Thyroid gland (tissue), 4 donors: ENCODE results near the gene DCP2. TPM values are rescaled to one million over a fixed set of nuclear protein-coding genes. Genes with fewer than 3 reads are reported as not detected.

Experiments
- DNase-seq, 2 donors: peaks; one replicate each; pipeline ENCODE4 v3.0.0-alpha.2; 2019
- H3K27ac ChIP-seq, 3 donors: fragments of 200-600 bp; sonication (generic); 1 replicate in 2 of 3; 2 replicates in 1 of 3; pipeline ENCODE4 v1.5.1; 2016 to 2019; ENCODE audit warnings: mild to moderate bottlenecking in 1 of 3, moderate library complexity in 1 of 3
- H3K27me3 ChIP-seq: fragments of 200-600 bp; sonication (generic); one replicate; pipeline ENCODE4 v1.5.1; 2019
- H3K36me3 ChIP-seq, 2 donors: fragments of 200-600 bp; sonication (generic); one replicate each; pipeline ENCODE4 v1.5.1; 2016 to 2019
- H3K4me1 ChIP-seq, 2 donors: fragments of 200-600 bp; sonication (generic); one replicate each; pipeline ENCODE4 v1.5.1; 2017 to 2019
- H3K4me3 ChIP-seq, 3 donors: fragments of 200-600 bp; sonication (generic); replicated peaks in 1 of 3; 1 replicate in 2 of 3; 2 replicates in 1 of 3; pipeline ENCODE4 v1.5.1; 2016; ENCODE audit warnings: mild to moderate bottlenecking in 1 of 3
- H3K9me3 ChIP-seq: fragments of 200-600 bp; sonication (generic); one replicate; pipeline ENCODE4 v1.5.1; 2017
- CTCF ChIP-seq, 6 experiments: fragments of 200-600 bp in 3 of 6; fragments of 450-650 bp in 3 of 6; sonication (generic) in 3 of 6; IDR thresholded peaks; one replicate each; pipeline ENCODE4 v1.5.1; 2016 to 2019; ENCODE audit warnings: antibody characterized with exemption in 6 of 6, mild to moderate bottlenecking in 2 of 6, inconsistent platforms in 1 of 6, moderate library complexity in 1 of 6
- POLR2A ChIP-seq, 2 donors: fragments of 450-650 bp; IDR thresholded peaks; one replicate each; pipeline ENCODE4 v1.6.1; 2017; ENCODE audit warnings: antibody characterized with exemption in 2 of 2, mild to moderate bottlenecking in 2 of 2, moderate library complexity in 1 of 2
- WGBS, 2 donors: methylation state at CpG; one replicate each; pipeline ENCODE4 v1.1.5; 2017; 5-methylcytosine and 5-hydroxymethylcytosine counted together
- intact Hi-C: fragments of 100-400 bp; cut with DNase I; formaldehyde crosslinking; loops from one replicate; pipeline ENCODE4 v1.15.1; 2023
- total RNA-seq, 4 donors: library from RNA; depleted of rRNA; stranded (reverse); fragments of >200 nt; gene quantifications; one replicate each; pipeline ENCODE4 v1.2.3, GENCODE V29; 2016

DCP2 gene
- total RNA-seq, 4 donors from 2014 or later, result 26.2 to 34.5 (median 27.5) TPM

DNA sequence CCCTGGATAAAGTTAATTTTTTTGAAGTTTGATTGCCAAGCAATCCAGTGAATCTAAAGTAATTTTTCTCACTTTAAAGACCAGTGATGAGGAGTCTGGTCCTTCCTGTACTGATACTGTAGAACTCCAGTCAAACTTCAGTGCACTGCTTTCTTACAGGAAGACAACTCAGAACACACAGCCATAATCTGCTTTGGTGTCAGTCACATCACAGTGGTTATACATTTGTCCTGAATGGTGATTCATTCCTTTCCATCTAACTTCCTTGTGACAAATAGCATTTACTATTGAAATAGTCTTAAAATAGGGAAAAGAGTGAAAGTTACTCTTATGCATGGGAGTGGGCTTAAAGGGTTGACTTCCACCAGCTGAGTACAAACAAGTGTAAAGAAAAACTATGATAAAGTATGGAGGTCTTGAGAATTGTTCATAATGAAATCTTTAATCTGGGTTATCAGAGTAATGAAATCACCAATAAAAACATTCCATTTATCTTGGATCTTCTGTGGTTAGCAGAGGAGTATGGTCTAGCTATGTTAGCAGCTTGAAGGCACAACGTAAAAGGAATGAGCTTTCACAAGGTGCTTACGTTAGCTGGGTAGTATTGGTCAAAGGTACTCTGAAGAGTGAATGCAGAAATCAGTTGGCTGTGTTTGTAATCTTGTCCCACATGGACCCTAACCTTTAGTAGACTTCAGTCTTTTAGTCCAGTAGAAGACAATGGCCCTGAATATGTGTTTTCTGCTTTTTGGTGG, 41.5 kb downstream of the DCP2 start:
- Histone ChIP-seq H3K36me3 (peaks cover 0 to 6% of the 10 kb centered on the region in 2 donors), H3K4me1 (no peaks in the 10 kb centered on the region), H3K9me3 (no peaks in the 10 kb centered on the region), H3K27ac (no peak overlapping the region), H3K27me3 (no peaks in the 10 kb centered on the region), H3K4me3 (no peak overlapping the region)
- TF ChIP-seq CTCF (IDR thresholded peaks at IDR 0.05) (no peak), POLR2A (IDR thresholded peaks at IDR 0.05) (no peak)
- intact Hi-C loops, result no loop called here
- DNase-seq, result no peak
- 92 to 93% methylated on average over 2 of the region's 2 CpGs for WGBS, 2 donors

DNA sequence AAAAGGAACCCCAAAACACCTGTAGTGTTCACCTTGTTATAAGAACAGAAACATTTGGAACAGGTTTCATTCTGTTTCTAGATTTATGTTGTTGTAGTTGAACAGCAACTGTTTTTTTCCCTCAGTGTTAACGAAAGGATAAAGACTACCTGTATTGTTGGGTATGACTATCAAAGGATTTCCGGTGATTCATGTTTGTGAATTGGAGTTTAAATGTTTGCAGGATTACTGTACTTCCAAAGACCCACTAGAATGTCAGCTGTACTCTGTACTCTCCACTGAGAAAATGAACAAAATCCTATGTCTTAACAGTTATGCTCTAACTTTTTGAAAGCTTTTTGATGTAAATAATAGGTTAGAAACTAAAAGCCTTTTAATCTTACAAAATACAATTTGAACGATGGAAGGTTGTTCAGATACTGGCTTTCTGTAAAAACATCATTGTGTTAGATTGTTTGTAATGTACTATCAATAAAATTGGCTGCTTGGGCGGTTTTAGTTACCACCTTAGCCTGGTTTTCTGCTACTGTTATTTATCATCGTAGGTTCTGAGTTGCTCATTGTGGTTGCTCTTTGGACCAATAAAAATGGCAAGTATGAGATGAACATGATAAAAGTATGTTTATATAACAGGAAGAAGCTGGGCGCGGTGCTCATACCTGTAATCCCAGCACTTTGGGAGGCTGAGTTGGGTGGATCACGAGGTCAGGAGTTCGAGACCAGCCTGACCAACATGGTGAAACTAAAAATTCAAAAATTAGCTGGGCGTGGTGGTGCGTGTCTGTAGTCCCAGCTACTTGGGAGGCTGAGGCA, 44.1 kb downstream of the DCP2 start:
- intact Hi-C loops, result no loop called here
- Histone ChIP-seq H3K4me1 (no peaks in the 10 kb centered on the region), H3K27ac (no peak overlapping the region), H3K27me3 (no peaks in the 10 kb centered on the region), H3K4me3 (no peak overlapping the region), H3K36me3 (no peaks in the 10 kb centered on the region), H3K9me3 (no peaks in the 10 kb centered on the region)
- no peak for DNase-seq
- TF ChIP-seq POLR2A (IDR thresholded peaks at IDR 0.05) (no peak), CTCF (IDR thresholded peaks at IDR 0.05) (no peak)
- WGBS, 2 donors, result 96 to 97% methylated on average over 11 of the region's 11 CpGs

GRCh38 chr5:113022661-113023060, 46.1 kb downstream of the DCP2 start:
- Histone ChIP-seq H3K27ac (no peak overlapping the region), H3K4me1 (no peaks in the 10 kb centered on the region), H3K27me3 (no peaks in the 10 kb centered on the region), H3K4me3 (no peak overlapping the region), H3K9me3 (no peaks in the 10 kb centered on the region), H3K36me3 (peaks cover 6 to 11% of the 10 kb centered on the region in 2 donors)
- no peak for DNase-seq
- TF ChIP-seq POLR2A (IDR thresholded peaks at IDR 0.05) (no peak), CTCF (IDR thresholded peaks at IDR 0.05) (no peak)
- intact Hi-C loops, result no loop called here
- 71 to 86% methylated on average over 2 of the region's 2 CpGs for WGBS, 2 donors

DNA sequence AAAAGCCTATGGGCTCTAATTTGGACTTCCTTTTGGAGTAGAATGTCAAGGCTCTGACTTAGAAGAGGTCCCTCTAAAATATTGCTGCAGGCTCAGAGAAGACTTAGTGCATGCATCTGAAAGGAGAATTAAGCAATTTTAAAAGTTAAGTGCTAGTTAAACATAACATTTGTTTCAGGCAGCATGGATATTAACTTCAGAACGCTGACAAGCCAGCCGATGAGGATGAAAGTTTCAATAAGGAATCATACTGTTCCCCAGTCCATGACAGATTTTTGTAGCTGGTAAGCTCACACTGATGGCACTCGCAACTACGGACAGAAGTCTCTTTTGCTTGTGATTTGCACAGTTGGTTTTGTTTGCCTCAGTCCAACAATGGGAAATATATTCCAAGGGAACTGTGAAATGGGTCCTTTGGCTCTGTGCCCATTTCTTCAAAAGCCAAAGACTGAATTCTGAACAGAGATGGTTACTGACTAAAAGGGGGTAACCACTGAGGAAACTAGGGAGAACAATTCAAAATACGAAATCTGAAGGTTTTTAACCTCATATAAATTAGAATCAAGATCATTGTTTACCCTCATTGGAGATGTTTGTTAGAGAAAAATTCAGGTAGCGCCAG, 47.6 kb downstream of the DCP2 start:
- no peak for DNase-seq
- H3K36me3 ChIP-seq, result peaks cover 9 to 12% of the 10 kb centered on the region in 2 donors

More for the DNA sequence above, 47.6 kb downstream of the DCP2 start:
- Histone ChIP-seq H3K27ac (no peak overlapping the region), H3K4me1 (no peaks in the 10 kb centered on the region), H3K9me3 (no peaks in the 10 kb centered on the region), H3K4me3 (no peak overlapping the region), H3K27me3 (no peaks in the 10 kb centered on the region)
- 76 to 93% methylated on average over 6 of the region's 6 CpGs for WGBS, 2 donors
- intact Hi-C loops, result no loop called here
- no peak for TF ChIP-seq POLR2A (IDR thresholded peaks at IDR 0.05)
- no peak for TF ChIP-seq CTCF (IDR thresholded peaks at IDR 0.05)
